HUES6 (cell line): ENCODE measurements around the gene GPA33.

Experiments
- H3K27ac ChIP-seq: 2 replicates; pipeline ENCODE4 v1.7.0; 2013; ENCODE audit warnings: low read depth, mild to moderate bottlenecking, low read length, inconsistent platforms
- H3K27me3 ChIP-seq: 2 replicates; pipeline ENCODE4 v1.6.1; 2013; ENCODE audit warnings: low read length; ENCODE audit not compliant: control insufficient read depth, insufficient read depth
- H3K36me3 ChIP-seq: 2 replicates; pipeline ENCODE4 v1.6.1; 2013; ENCODE audit warnings: low read length; ENCODE audit not compliant: control insufficient read depth, insufficient read depth
- H3K4me1 ChIP-seq: 2 replicates; pipeline ENCODE4 v1.6.1; 2013; ENCODE audit warnings: low read length; ENCODE audit not compliant: control insufficient read depth, insufficient read depth
- H3K4me3 ChIP-seq: 2 replicates; pipeline ENCODE4 v1.5.1; 2013; ENCODE audit warnings: low read depth, low read length
- H3K9ac ChIP-seq: one replicate; pipeline ENCODE4 v1.6.1; 2013; ENCODE audit warnings: mild to moderate bottlenecking, low read length
- H3K9me3 ChIP-seq: 2 replicates; pipeline ENCODE4 v1.6.1; 2013; ENCODE audit warnings: low read depth, low read length; ENCODE audit not compliant: control insufficient read depth, insufficient read depth

GPA33 gene

GRCh38 chr1:167101754-167102153, 11.6 kb upstream of the GPA33 start:
- H3K4me1 ChIP-seq = peaks cover 34% of the 10 kb centered on the region
- no peak overlapping the region for H3K9ac ChIP-seq
- H3K9me3 ChIP-seq = peaks cover 5% of the 10 kb centered on the region; the same call in 1 of the 2 replicates
- H3K4me3 ChIP-seq = no peak overlapping the region
- H3K36me3 ChIP-seq = no peaks in the 10 kb centered on the region
- no peaks in the 10 kb centered on the region for H3K27me3 ChIP-seq
- H3K27ac ChIP-seq = no peak overlapping the region

GRCh38 chr1:167100730-167101129, 10.6 kb upstream of the GPA33 start:
- Histone ChIP-seq H3K4me1 (peaks cover 30% of the 10 kb centered on the region), H3K9me3 (peaks cover 5% of the 10 kb centered on the region; the same call in 1 of the 2 replicates), H3K36me3 (no peaks in the 10 kb centered on the region)

DNA sequence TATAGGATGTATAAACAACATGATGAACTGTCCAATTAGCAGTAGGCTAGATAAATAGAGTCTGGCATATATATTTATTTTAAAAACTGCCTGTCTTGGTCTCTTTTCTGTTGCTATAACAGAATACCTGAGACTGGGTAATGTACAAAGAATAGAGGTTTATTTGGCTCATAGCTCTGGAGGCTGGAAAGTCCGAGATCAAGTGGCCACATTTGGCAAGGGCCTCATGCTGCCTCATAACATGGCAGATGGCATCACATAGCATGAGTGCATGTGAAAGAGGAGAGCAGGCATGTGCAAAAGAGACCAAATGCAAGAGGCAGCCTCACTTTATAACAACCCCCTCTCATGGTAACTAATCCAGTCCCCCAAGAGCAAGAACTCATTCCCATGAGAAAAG, 9.7 kb upstream of the GPA33 start:
- Histone ChIP-seq H3K27ac (no peak overlapping the region), H3K9me3 (peaks cover 5% of the 10 kb centered on the region; the same call in 1 of the 2 replicates), H3K27me3 (no peaks in the 10 kb centered on the region), H3K4me3 (no peak overlapping the region), H3K36me3 (no peaks in the 10 kb centered on the region), H3K9ac (no peak overlapping the region), H3K4me1 (peaks cover 22% of the 10 kb centered on the region)

More at GRCh38 chr1:167100730-167101129, 10.6 kb upstream of the GPA33 start:
- Histone ChIP-seq H3K4me3 (no peak overlapping the region), H3K27me3 (no peaks in the 10 kb centered on the region), H3K9ac (no peak overlapping the region), H3K27ac (no peak overlapping the region)

DNA sequence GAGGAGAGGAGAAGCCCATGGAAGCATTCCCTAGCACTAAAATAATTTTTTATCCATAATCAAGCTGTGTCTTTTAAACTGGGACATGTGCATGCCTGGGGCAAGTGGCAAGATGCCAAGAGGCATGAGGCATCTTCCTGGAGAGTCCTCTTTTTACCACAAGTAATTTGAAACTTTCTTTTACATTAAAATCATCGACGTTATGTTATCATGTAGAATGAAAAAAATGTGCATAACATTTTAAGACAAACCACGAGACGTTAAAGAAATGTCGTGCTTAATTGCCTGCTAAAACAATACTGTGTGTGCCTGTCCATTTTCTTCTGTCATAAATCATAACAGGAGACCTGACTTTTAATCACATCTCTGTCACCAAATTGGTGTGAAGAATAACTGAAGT, 5.2 kb upstream of the GPA33 start:
- H3K4me3 ChIP-seq = no peak overlapping the region
- peaks cover 8% of the 10 kb centered on the region for H3K4me1 ChIP-seq
- no peak overlapping the region for H3K9ac ChIP-seq
- H3K36me3 ChIP-seq = no peaks in the 10 kb centered on the region
- no peaks in the 10 kb centered on the region for H3K27me3 ChIP-seq
- no peak overlapping the region for H3K27ac ChIP-seq
- peaks cover 5% of the 10 kb centered on the region; the same call in 1 of the 2 replicates for H3K9me3 ChIP-seq

DNA sequence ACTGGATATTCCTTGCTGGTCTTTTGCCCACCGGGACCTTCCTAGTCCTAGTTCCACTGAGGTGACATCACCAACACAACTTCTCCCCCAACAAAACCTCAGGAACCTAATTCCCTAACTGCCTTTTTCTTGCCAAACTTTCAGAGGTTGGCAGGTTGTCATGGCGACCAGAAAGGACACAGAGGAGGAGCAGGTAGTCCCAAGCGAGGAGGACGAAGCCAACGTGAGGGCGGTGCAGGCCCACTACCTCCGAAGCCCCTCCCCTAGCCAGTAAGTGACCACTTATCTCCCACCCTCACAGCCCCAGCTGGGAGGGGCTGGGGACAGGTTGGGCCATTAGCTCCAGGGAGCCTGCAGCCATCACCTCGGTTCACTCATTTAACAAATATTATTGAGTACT, 4.5 kb upstream of the GPA33 start:
- Histone ChIP-seq H3K4me3 (no peak overlapping the region), H3K36me3 (no peaks in the 10 kb centered on the region), H3K4me1 (peaks cover 8% of the 10 kb centered on the region), H3K9ac (no peak overlapping the region), H3K27ac (no peak overlapping the region), H3K9me3 (no peaks in the 10 kb centered on the region; the same call in 1 of the 2 replicates), H3K27me3 (no peaks in the 10 kb centered on the region)

DNA sequence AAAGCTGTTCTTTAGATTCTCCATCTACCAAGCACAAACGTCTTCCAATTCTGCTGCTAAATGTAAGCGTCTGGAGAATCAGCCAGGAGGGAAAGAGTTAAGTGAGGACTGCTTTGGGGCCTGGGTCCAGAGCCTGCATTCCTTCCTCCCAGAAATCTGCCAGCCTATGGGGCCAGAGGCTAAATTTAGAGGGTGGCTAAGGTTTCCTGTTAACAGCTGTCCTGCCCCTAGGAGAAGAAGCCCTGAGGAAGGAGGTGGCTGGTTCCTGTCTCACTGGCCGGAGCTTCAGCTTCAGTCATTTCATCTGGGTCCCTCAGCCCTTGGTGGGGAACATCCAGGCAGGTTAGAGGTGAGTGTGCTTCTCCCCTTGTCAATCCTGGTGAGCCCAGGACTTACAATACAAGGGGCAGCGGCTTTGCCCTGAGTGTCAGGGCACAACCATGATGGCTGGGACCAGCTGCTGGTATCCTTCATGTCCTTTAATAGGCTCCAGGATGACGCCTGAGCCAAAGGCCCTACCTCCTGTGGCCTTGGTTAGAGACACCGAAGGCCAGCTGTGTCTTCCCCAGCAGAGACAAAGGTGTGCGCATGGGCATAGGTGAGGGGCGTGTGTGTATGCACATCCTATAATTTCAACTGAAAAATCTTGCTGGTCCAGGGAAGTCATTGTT, 3.8 kb upstream of the GPA33 start, which contains the start of gene STYXL2:
Gene STYXL2, plus strand, starts transcription at position 230 of the 671 bp plus-strand sequence. CDS start 775 bp downstream, outside the sequence.
- H3K27me3 ChIP-seq = no peaks in the 10 kb centered on the region
- no peaks in the 10 kb centered on the region; the same call in 1 of the 2 replicates for H3K9me3 ChIP-seq
- peaks cover 8% of the 10 kb centered on the region for H3K4me1 ChIP-seq
- no peaks in the 10 kb centered on the region for H3K36me3 ChIP-seq
- no peak within 1 kb of the TSS; the same call in 1 of the 2 replicates for H3K4me3 ChIP-seq
- H3K9ac ChIP-seq = no peak within 1 kb of the TSS
- no peak within 1 kb of the TSS for H3K27ac ChIP-seq

GRCh38 chr1:167092653-167093052, 2.5 kb upstream of the GPA33 start:
- H3K4me3 ChIP-seq = no peak overlapping the region
- H3K9ac ChIP-seq = no peak overlapping the region
- H3K36me3 ChIP-seq = no peaks in the 10 kb centered on the region
- no peaks in the 10 kb centered on the region for H3K27me3 ChIP-seq
- H3K4me1 ChIP-seq = peaks cover 8% of the 10 kb centered on the region
- H3K27ac ChIP-seq = no peak overlapping the region
- no peaks in the 10 kb centered on the region for H3K9me3 ChIP-seq

DNA sequence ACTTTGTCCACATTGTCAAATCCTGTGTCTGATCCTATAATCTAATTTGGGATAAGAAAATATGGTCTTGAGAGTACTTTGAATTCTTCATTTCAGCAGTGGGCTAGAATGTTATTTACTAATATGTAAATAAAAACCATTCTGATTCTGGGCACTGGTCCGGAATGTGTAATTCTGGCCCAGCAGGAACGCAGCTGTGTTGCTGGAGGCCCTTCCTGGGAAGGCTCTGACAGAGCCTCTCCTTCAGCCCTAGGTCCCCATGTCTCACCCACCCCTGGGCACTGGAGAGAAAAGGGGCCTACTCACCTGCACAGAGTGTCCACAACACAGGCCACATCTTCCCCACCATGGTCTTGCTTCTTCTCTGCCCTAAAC, 251 bp downstream of the GPA33 start:
- Histone ChIP-seq H3K9me3 (peaks cover 3% of the 10 kb centered on the region; the same call in 1 of the 2 replicates), H3K36me3 (no peaks in the 10 kb centered on the region), H3K4me1 (peaks cover 13% of the 10 kb centered on the region), H3K4me3 (no peak overlapping the region), H3K9ac (no peak overlapping the region), H3K27ac (no peak overlapping the region), H3K27me3 (no peaks in the 10 kb centered on the region)

- H3K27me3 ChIP-seq = no peaks in the 10 kb centered on the region
- no peak overlapping the region for H3K27ac ChIP-seq
- H3K9me3 ChIP-seq = peaks cover 3% of the 10 kb centered on the region; the same call in 1 of the 2 replicates
- no peak overlapping the region for H3K9ac ChIP-seq
- no peaks in the 10 kb centered on the region for H3K36me3 ChIP-seq
- peaks cover 7% of the 10 kb centered on the region; the same call in 1 of the 2 replicates for H3K4me1 ChIP-seq
- H3K4me3 ChIP-seq = no peak overlapping the region
Measured at GRCh38 chr1:167088746-167089417, 1.3 kb downstream of the GPA33 start.

GRCh38 chr1:167086768-167087167, 3.4 kb downstream of the GPA33 start:
- H3K27ac ChIP-seq = no peak overlapping the region
- H3K9ac ChIP-seq = no peak overlapping the region
- peaks cover 3% of the 10 kb centered on the region; the same call in 1 of the 2 replicates for H3K9me3 ChIP-seq
- H3K4me3 ChIP-seq = no peak overlapping the region
- H3K4me1 ChIP-seq = peaks cover 13% of the 10 kb centered on the region; the same call in 1 of the 2 replicates
- H3K27me3 ChIP-seq = no peaks in the 10 kb centered on the region
- no peaks in the 10 kb centered on the region for H3K36me3 ChIP-seq

- Histone ChIP-seq H3K4me1 (peaks cover 13% of the 10 kb centered on the region; the same call in 1 of the 2 replicates), H3K9me3 (peaks cover 3% of the 10 kb centered on the region; the same call in 1 of the 2 replicates), H3K27me3 (no peaks in the 10 kb centered on the region), H3K36me3 (no peaks in the 10 kb centered on the region), H3K4me3 (no peak overlapping the region), H3K27ac (no peak overlapping the region), H3K9ac (no peak overlapping the region)
Measured at GRCh38 chr1:167086033-167086432, 4.1 kb downstream of the GPA33 start.
